ENCODE data around the gene ESM1.

DNA sequence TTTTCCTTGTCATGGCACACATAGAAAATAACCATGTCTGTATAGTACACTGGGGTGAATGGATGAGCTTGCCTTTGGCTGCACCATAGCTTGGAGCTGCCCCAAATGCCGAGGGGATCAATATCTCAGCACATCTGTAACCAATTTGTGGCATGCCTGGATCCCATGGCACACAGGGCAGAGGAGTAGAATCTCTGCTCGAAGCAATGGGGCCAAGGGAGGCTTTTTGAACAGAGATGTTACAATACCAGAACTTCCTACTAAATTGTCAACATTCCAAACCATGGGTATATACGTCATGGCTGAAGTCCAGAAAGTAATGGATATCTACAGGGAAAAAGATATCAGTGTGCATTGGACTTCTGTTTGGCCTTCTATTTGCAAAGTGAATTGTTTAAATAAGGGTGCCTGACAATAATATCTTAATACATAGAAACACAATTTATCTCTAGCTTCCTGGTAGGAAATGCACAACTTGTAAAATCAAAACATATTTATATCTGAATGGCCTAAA is 39.0 kb downstream of the ESM1 start:
- TF ChIP-seq, protein P1, sequence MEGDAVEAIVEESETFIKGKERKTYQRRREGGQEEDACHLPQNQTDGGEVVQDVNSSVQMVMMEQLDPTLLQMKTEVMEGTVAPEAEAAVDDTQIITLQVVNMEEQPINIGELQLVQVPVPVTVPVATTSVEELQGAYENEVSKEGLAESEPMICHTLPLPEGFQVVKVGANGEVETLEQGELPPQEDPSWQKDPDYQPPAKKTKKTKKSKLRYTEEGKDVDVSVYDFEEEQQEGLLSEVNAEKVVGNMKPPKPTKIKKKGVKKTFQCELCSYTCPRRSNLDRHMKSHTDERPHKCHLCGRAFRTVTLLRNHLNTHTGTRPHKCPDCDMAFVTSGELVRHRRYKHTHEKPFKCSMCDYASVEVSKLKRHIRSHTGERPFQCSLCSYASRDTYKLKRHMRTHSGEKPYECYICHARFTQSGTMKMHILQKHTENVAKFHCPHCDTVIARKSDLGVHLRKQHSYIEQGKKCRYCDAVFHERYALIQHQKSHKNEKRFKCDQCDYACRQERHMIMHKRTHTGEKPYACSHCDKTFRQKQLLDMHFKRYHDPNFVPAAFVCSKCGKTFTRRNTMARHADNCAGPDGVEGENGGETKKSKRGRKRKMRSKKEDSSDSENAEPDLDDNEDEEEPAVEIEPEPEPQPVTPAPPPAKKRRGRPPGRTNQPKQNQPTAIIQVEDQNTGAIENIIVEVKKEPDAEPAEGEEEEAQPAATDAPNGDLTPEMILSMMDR (IDR thresholded peaks at IDR 0.05; ENCODE audit: low read depth, low read length, missing input control): no peak
- TF ChIP-seq, protein P2, sequence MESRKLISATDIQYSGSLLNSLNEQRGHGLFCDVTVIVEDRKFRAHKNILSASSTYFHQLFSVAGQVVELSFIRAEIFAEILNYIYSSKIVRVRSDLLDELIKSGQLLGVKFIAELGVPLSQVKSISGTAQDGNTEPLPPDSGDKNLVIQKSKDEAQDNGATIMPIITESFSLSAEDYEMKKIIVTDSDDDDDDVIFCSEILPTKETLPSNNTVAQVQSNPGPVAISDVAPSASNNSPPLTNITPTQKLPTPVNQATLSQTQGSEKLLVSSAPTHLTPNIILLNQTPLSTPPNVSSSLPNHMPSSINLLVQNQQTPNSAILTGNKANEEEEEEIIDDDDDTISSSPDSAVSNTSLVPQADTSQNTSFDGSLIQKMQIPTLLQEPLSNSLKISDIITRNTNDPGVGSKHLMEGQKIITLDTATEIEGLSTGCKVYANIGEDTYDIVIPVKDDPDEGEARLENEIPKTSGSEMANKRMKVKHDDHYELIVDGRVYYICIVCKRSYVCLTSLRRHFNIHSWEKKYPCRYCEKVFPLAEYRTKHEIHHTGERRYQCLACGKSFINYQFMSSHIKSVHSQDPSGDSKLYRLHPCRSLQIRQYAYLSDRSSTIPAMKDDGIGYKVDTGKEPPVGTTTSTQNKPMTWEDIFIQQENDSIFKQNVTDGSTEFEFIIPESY (IDR thresholded peaks at IDR 0.05): no peak
- TF ChIP-seq, protein P3, sequence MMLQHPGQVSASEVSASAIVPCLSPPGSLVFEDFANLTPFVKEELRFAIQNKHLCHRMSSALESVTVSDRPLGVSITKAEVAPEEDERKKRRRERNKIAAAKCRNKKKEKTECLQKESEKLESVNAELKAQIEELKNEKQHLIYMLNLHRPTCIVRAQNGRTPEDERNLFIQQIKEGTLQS (IDR thresholded peaks at IDR 0.05): no peak
- TF ChIP-seq YY1 (IDR thresholded peaks at IDR 0.05): no peak
- TF ChIP-seq HNF4G (IDR thresholded peaks at IDR 0.05): no peak
- TF ChIP-seq TAF1 (conservative IDR thresholded peaks at IDR 0.05): no peak
- no peak for TF ChIP-seq RAD21 (IDR thresholded peaks at IDR 0.05)
- TF ChIP-seq, protein P4, sequence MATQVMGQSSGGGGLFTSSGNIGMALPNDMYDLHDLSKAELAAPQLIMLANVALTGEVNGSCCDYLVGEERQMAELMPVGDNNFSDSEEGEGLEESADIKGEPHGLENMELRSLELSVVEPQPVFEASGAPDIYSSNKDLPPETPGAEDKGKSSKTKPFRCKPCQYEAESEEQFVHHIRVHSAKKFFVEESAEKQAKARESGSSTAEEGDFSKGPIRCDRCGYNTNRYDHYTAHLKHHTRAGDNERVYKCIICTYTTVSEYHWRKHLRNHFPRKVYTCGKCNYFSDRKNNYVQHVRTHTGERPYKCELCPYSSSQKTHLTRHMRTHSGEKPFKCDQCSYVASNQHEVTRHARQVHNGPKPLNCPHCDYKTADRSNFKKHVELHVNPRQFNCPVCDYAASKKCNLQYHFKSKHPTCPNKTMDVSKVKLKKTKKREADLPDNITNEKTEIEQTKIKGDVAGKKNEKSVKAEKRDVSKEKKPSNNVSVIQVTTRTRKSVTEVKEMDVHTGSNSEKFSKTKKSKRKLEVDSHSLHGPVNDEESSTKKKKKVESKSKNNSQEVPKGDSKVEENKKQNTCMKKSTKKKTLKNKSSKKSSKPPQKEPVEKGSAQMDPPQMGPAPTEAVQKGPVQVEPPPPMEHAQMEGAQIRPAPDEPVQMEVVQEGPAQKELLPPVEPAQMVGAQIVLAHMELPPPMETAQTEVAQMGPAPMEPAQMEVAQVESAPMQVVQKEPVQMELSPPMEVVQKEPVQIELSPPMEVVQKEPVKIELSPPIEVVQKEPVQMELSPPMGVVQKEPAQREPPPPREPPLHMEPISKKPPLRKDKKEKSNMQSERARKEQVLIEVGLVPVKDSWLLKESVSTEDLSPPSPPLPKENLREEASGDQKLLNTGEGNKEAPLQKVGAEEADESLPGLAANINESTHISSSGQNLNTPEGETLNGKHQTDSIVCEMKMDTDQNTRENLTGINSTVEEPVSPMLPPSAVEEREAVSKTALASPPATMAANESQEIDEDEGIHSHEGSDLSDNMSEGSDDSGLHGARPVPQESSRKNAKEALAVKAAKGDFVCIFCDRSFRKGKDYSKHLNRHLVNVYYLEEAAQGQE (IDR thresholded peaks at IDR 0.05): no peak
- TF ChIP-seq SP1 (IDR thresholded peaks at IDR 0.05): no peak
- TF ChIP-seq, protein P5, sequence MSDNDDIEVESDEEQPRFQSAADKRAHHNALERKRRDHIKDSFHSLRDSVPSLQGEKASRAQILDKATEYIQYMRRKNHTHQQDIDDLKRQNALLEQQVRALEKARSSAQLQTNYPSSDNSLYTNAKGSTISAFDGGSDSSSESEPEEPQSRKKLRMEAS (IDR thresholded peaks at IDR 0.05): no peak

Measured in liver (tissue), 3 donors.